A673 (cell line): ENCODE data around the gene RAP1GDS1. TPM values are rescaled to one million over a fixed set of nuclear protein-coding genes. Genes with fewer than 3 reads are reported as not detected.

Experiments used
- BruUV-seq: library from RNA; stranded (reverse); fragments of 400-500 nt; replicated peaks from 2 replicates; lab custom pipeline; 2021; lab: Mats Ljungman, UMichigan
- CTCF ChIA-PET: fragments of 300-600 bp; sonication (Branson Sonifier 250); formaldehyde crosslinking; loops from one replicate; lab custom pipeline; 2022; ENCODE audit warnings: antibody characterized with exemption; lab: Charles Lee
- POLR2A ChIA-PET: fragments of 300-600 bp; sonication (Branson Sonifier 250); formaldehyde crosslinking; loops from one replicate; lab custom pipeline; 2022; ENCODE audit warnings: antibody characterized with exemption; ENCODE audit not compliant: low non-redundant PET; lab: Charles Lee
- DNase-seq: peaks from one replicate; pipeline ENCODE4 v3.0.0-alpha.2; 2015; ENCODE audit warnings: low spot score
- H3K27ac ChIP-seq: fragments of 200-600 bp; sonication (generic); 2 replicates; pipeline ENCODE4 v1.5.1; 2016; ENCODE audit warnings: mixed run types, low read depth, mild to moderate bottlenecking, mixed read lengths, antibody characterized with exemption, low read length; ENCODE audit not compliant: poor library complexity, severe bottlenecking
- H3K27me3 ChIP-seq: fragments of 200-600 bp; sonication (generic); replicated peaks from 2 replicates; pipeline ENCODE4 v1.6.1; 2017; ENCODE audit warnings: mixed run types, low read depth, mild to moderate bottlenecking, mixed read lengths, antibody characterized with exemption, low read length; ENCODE audit not compliant: insufficient read depth, poor library complexity
- H3K36me3 ChIP-seq: fragments of 200-600 bp; sonication (generic); 2 replicates; pipeline ENCODE4 v1.6.1; 2016; ENCODE audit warnings: mixed run types, mild to moderate bottlenecking, mixed read lengths, antibody characterized with exemption, low read length; ENCODE audit not compliant: insufficient read depth, poor library complexity, severe bottlenecking
- H3K4me1 ChIP-seq: fragments of 200-600 bp; sonication (generic); 2 replicates; pipeline ENCODE4 v1.6.1; 2017; ENCODE audit warnings: mixed run types, mild to moderate bottlenecking, mixed read lengths, antibody characterized with exemption, low read length; ENCODE audit not compliant: insufficient read depth, poor library complexity, severe bottlenecking
- H3K4me3 ChIP-seq: fragments of 200-600 bp; sonication (generic); 2 replicates; pipeline ENCODE4 v1.5.1; 2016; ENCODE audit warnings: low read depth, mixed run types, mild to moderate bottlenecking, mixed read lengths, low read length; ENCODE audit not compliant: poor library complexity, severe bottlenecking
- H3K9me3 ChIP-seq: fragments of 200-600 bp; sonication (generic); 2 replicates; pipeline ENCODE4 v1.6.1; 2016; ENCODE audit warnings: mixed run types, low read depth, mild to moderate bottlenecking, mixed read lengths, antibody characterized with exemption, low read length; ENCODE audit not compliant: poor library complexity, severe bottlenecking
- CTCF ChIP-seq: fragments of 300-800, 200-600 bp; sonication (generic); conservative IDR thresholded peaks from 2 replicates; pipeline ENCODE4 v1.5.1; 2017; ENCODE audit warnings: low read depth, mild to moderate bottlenecking, antibody characterized with exemption, low read length, moderate library complexity, mixed read lengths
- EZH2 ChIP-seq: fragments of 200-600 bp; sonication (generic); IDR thresholded peaks from 2 replicates; pipeline ENCODE4 v1.6.1; 2017; ENCODE audit warnings: borderline replicate concordance, low read depth, mild to moderate bottlenecking, mixed read lengths, antibody characterized with exemption, low read length; ENCODE audit not compliant: poor library complexity, severe bottlenecking
- intact Hi-C: fragments of 100-400 bp; cut with micrococcal nuclease; formaldehyde crosslinking; loops from one replicate; pipeline ENCODE4 v1.10.0; 2022; ENCODE audit not compliant: unreplicated experiment
- total RNA-seq: library from RNA; stranded (reverse); gene quantifications from 2 replicates; pipeline ENCODE4 v1.2.3, GENCODE V29; 2021

The RAP1GDS1 gene
- total RNA-seq, 1 experiment from 2014 or later: 44.5 TPM

GRCh38 chr4:98387345-98388026 lies 126.3 kb downstream of the RAP1GDS1 start:
- Histone ChIP-seq H3K27ac (no peak overlapping the region), H3K36me3 (no peaks in the 10 kb centered on the region), H3K4me3 (no peak overlapping the region), H3K9me3 (no peaks in the 10 kb centered on the region), H3K27me3 (no peaks in the 10 kb centered on the region), H3K4me1 (peaks cover 6% of the 10 kb centered on the region)
- POLR2A ChIA-PET: no interaction called here
- CTCF ChIA-PET: no interaction called here
- no peak for DNase-seq
- TF ChIP-seq EZH2 (no peak), CTCF (no peak)
- intact Hi-C loops: no loop called here
- BruUV-seq: no TSS peak

- Histone ChIP-seq H3K9me3 (no peaks in the 10 kb centered on the region), H3K27ac (no peak overlapping the region), H3K4me3 (no peak overlapping the region), H3K27me3 (no peaks in the 10 kb centered on the region), H3K36me3 (no peaks in the 10 kb centered on the region), H3K4me1 (no peaks in the 10 kb centered on the region)
- TF ChIP-seq EZH2 (no peak), CTCF (no peak)
- ChIA-PET CTCF (no interaction called here), POLR2A (no interaction called here)
- intact Hi-C loops: no loop called here
- DNase-seq: no peak
- no TSS peak for BruUV-seq
Observed at GRCh38 chr4:98394134-98394533, 132.9 kb downstream of the RAP1GDS1 start.

- ChIA-PET CTCF (interaction anchor here (0.6 kb wide), 1 partner anchor 68 kb away, joined by 6 read pairs; no protein-coding TSS in a partner anchor), POLR2A (no interaction called here)
- no TSS peak for BruUV-seq
- Histone ChIP-seq H3K9me3 (no peaks in the 10 kb centered on the region), H3K27me3 (no peaks in the 10 kb centered on the region), H3K4me1 (no peaks in the 10 kb centered on the region), H3K27ac (no peak overlapping the region), H3K36me3 (no peaks in the 10 kb centered on the region), H3K4me3 (no peak overlapping the region)
- no peak for DNase-seq
- TF ChIP-seq EZH2 (no peak), CTCF (no peak)
- intact Hi-C loops: no loop called here
Observed at GRCh38 chr4:98399915-98400314, 138.7 kb downstream of the RAP1GDS1 start.
